ENCODE results near the gene HRAS. TPM values are rescaled to one million over a fixed set of nuclear protein-coding genes. Genes with fewer than 3 reads are reported as not detected.

Gene HRAS
- polyA plus RNA-seq, 3 donors, result 10.1 to 32.9 (median 10.3) TPM

- H2AFZ ChIP-seq (ENCODE audit: insufficient read depth, low read depth, low read length, poor library complexity, severe bottlenecking), result no peak overlapping the region
- intact Hi-C loops (cut with micrococcal nuclease), result loop anchor here (5.0 kb wide), 2 partner anchors 32 to 73 kb away; partner anchors contain the start of gene RNH1 (in 1 of the 2)
- DNase-seq, result no peak
- H3K4me2 ChIP-seq (replicated peaks; ENCODE audit: extremely low read depth, low read length, poor library complexity, severe bottlenecking), result no peak overlapping the region
- peaks cover 75% of the 10 kb centered on the region for H3K79me2 ChIP-seq (ENCODE audit: insufficient read depth, low read length)
- peaks cover 0 to under 1% of the 10 kb centered on the region in 2 donors for H3K9me3 ChIP-seq (replicated peaks in 1 of 2; ENCODE audit: control insufficient read depth in 1 of 2, insufficient read depth in 1 of 2, low read length in 2 of 2)
- H3K36me3 ChIP-seq (replicated peaks in 1 of 2; ENCODE audit: control insufficient read depth in 1 of 2, insufficient read depth in 2 of 2, low read length in 2 of 2), result peaks cover 28 to 29% of the 10 kb centered on the region in 2 donors
- TF ChIP-seq CTCF (IDR thresholded peaks at IDR 0.05), result no peak
- H3K4me3 Mint-ChIP-seq, result no peak overlapping the region
- H3K4me1 Mint-ChIP-seq, result peaks cover 34% of the 10 kb centered on the region
- H3K9ac ChIP-seq (ENCODE audit: insufficient read depth, low read length, poor library complexity, severe bottlenecking), result no peak overlapping the region
- no peak overlapping the region for H3K4me3 ChIP-seq (replicated peaks in 1 of 3; ENCODE audit: low read depth in 2 of 3, low read length in 3 of 3)
- H3K27ac Mint-ChIP-seq, result peak overlapping the region in 2 of 7 donors; percentile 28 to 82
- H3K36me3 Mint-ChIP-seq, result peaks cover 32 to 43% of the 10 kb centered on the region in 2 donors
- H3K27me3 Mint-ChIP-seq (ENCODE audit: low read depth in 3 of 3), result peaks cover 2 to 5% (median 3%) of the 10 kb centered on the region in 3 donors
- H3K27ac ChIP-seq (ENCODE audit: low read depth in 1 of 2, low read length in 2 of 2), result peak overlapping the region in 1 of 2 donors; percentile 11
- H3K27me3 ChIP-seq (ENCODE audit: control insufficient read depth in 2 of 2, insufficient read depth in 2 of 2, low read length in 2 of 2), result peaks cover 2 to 5% of the 10 kb centered on the region in 2 donors
- H4K20me1 ChIP-seq (ENCODE audit: insufficient read depth, low read length), result peaks cover 77% of the 10 kb centered on the region
- peaks cover 19 to 35% of the 10 kb centered on the region in 2 donors for H3K4me1 ChIP-seq (ENCODE audit: control insufficient read depth in 1 of 2, insufficient read depth in 2 of 2, low read length in 2 of 2)
- WGBS (ENCODE audit: insufficient coverage), result 91% methylated on average over 16 of the region's 20 CpGs
- peaks cover 0 to 6% (median 1%) of the 10 kb centered on the region in 7 donors for H3K9me3 Mint-ChIP-seq
Observed at GRCh38 chr11:579830-580601, 44.6 kb upstream of the HRAS start.

GRCh38 chr11:578276-579035 is 43.1 kb upstream of the HRAS start:
- Mint-ChIP-seq H3K4me3 (no peak overlapping the region), H3K4me1 (peaks cover 37% of the 10 kb centered on the region), H3K27me3 (ENCODE audit: low read depth in 3 of 3) (peaks cover 14 to 19% (median 14%) of the 10 kb centered on the region in 3 donors), H3K27ac (peak overlapping the region in 3 of 7 donors; percentile 6 to 57 (median 30)), H3K9me3 (peaks cover 0 to 11% (median 3%) of the 10 kb centered on the region in 7 donors), H3K36me3 (peaks cover 28 to 29% of the 10 kb centered on the region in 2 donors)
- peak overlapping the region in 1 of 2 donors; percentile 87 for H3K27ac ChIP-seq (ENCODE audit: low read depth in 1 of 2, low read length in 2 of 2)
- H3K4me1 ChIP-seq (ENCODE audit: control insufficient read depth in 1 of 2, insufficient read depth in 2 of 2, low read length in 2 of 2), result peaks cover 22 to 40% of the 10 kb centered on the region in 2 donors
- no peak for TF ChIP-seq CTCF (IDR thresholded peaks at IDR 0.05)
- intact Hi-C loops (cut with micrococcal nuclease), result loop anchor here (5.0 kb wide), 2 partner anchors 34 to 71 kb away; partner anchors contain the start of gene RNH1 (in 1 of the 2)
- DNase-seq, result no peak
- H3K36me3 ChIP-seq (replicated peaks in 1 of 2; ENCODE audit: control insufficient read depth in 1 of 2, insufficient read depth in 2 of 2, low read length in 2 of 2), result peaks cover 18 to 20% of the 10 kb centered on the region in 2 donors
- peaks cover 0 to 3% of the 10 kb centered on the region in 2 donors for H3K9me3 ChIP-seq (replicated peaks in 1 of 2; ENCODE audit: control insufficient read depth in 1 of 2, insufficient read depth in 1 of 2, low read length in 2 of 2)
- peak overlapping the region; percentile 98 for H3K4me2 ChIP-seq (replicated peaks; ENCODE audit: extremely low read depth, low read length, poor library complexity, severe bottlenecking)
- 88% methylated on average over 18 of the region's 21 CpGs for WGBS (ENCODE audit: insufficient coverage)
- H3K79me2 ChIP-seq (ENCODE audit: insufficient read depth, low read length), result peaks cover 65% of the 10 kb centered on the region
- peaks cover 62% of the 10 kb centered on the region for H4K20me1 ChIP-seq (ENCODE audit: insufficient read depth, low read length)
- H2AFZ ChIP-seq (ENCODE audit: insufficient read depth, low read depth, low read length, poor library complexity, severe bottlenecking), result no peak overlapping the region
- H3K27me3 ChIP-seq (ENCODE audit: control insufficient read depth in 2 of 2, insufficient read depth in 2 of 2, low read length in 2 of 2), result peaks cover 8 to 18% of the 10 kb centered on the region in 2 donors
- H3K4me3 ChIP-seq (replicated peaks in 1 of 3; ENCODE audit: low read depth in 2 of 3, low read length in 3 of 3), result peak overlapping the region in 1 of 3 experiments; percentile 91
- peak overlapping the region; percentile 27 for H3K9ac ChIP-seq (ENCODE audit: insufficient read depth, low read length, poor library complexity, severe bottlenecking)

Measured in CD14-positive monocyte (primary cell).